Neural cell (in vitro differentiated cells): ENCODE measurements around the gene BAZ2A. TPM values are rescaled to one million over a fixed set of nuclear protein-coding genes. Genes with fewer than 3 reads are reported as not detected.

ENCODE experiments used
- H2AFZ ChIP-seq: fragments of 200-600, 300-800 bp; sonication (generic), shearing (Covaris generic); 2 replicates; pipeline ENCODE4 v1.6.0; 2014; ENCODE audit warnings: low read depth, mild to moderate bottlenecking, antibody characterized with exemption, low read length, moderate library complexity
- H3F3A ChIP-seq: fragments of 200-600 bp; shearing (Covaris generic); 2 replicates; pipeline ENCODE4 v1.6.1; 2016; ENCODE audit warnings: mild to moderate bottlenecking, moderate library complexity, mixed read lengths, antibody characterized with exemption, low read length; ENCODE audit not compliant: insufficient read depth, poor library complexity, severe bottlenecking
- H3K27ac ChIP-seq: fragments of 200-600, 300-800 bp; sonication (generic), shearing (Covaris generic); 2 replicates; pipeline ENCODE4 v1.5.1; 2014; ENCODE audit warnings: mild to moderate bottlenecking, low read length, moderate library complexity
- H3K27me3 ChIP-seq: fragments of 300-800, 200-600 bp; sonication (generic), shearing (Covaris generic); 2 replicates; pipeline ENCODE4 v1.6.0; 2014; ENCODE audit warnings: mild to moderate bottlenecking, low read depth, low read length, moderate library complexity; ENCODE audit not compliant: insufficient read depth
- H3K36me3 ChIP-seq: fragments of 300-800, 200-600 bp; sonication (generic), shearing (Covaris generic); 2 replicates; pipeline ENCODE4 v1.5.1; 2014; ENCODE audit warnings: mild to moderate bottlenecking, antibody characterized with exemption, low read length, moderate library complexity; ENCODE audit not compliant: insufficient read depth
- H3K4me2 ChIP-seq: fragments of 300-800, 200-600 bp; sonication (generic), shearing (Covaris generic); 2 replicates; pipeline ENCODE4 v1.6.0; 2014; ENCODE audit warnings: mild to moderate bottlenecking, low read length
- H3K4me3 ChIP-seq: fragments of 300-800, 200-600 bp; sonication (generic), shearing (Covaris generic); 2 replicates; pipeline ENCODE4 v1.5.1; 2014; ENCODE audit warnings: mild to moderate bottlenecking, low read length, moderate library complexity
- H3K79me2 ChIP-seq: fragments of 200-600 bp; shearing (Covaris generic); replicated peaks from 2 replicates; pipeline ENCODE4 v1.6.0; 2014; ENCODE audit warnings: mild to moderate bottlenecking, low read length, moderate library complexity; ENCODE audit not compliant: insufficient read depth
- H3K9ac ChIP-seq: fragments of 300-800, 200-600 bp; sonication (generic), shearing (Covaris generic); 2 replicates; pipeline ENCODE4 v1.6.1; 2016; ENCODE audit warnings: mild to moderate bottlenecking, low read length, mixed read lengths
- H3K9me2 ChIP-seq: fragments of 200-600 bp; shearing (Covaris generic); 2 replicates; pipeline ENCODE4 v1.6.1; 2016; ENCODE audit warnings: mild to moderate bottlenecking, low read length, mixed read lengths; ENCODE audit not compliant: insufficient read depth
- H3K9me3 ChIP-seq: fragments of 200-600, 300-800 bp; sonication (generic), shearing (Covaris generic); 2 replicates; pipeline ENCODE4 v1.6.1; 2016; ENCODE audit warnings: mild to moderate bottlenecking, mixed run types, low read length, moderate library complexity, mixed read lengths
- H4K20me1 ChIP-seq: fragments of 200-600 bp; shearing (Covaris generic); 2 replicates; pipeline ENCODE4 v1.6.1; 2016; ENCODE audit warnings: mild to moderate bottlenecking, mixed run types; ENCODE audit not compliant: insufficient read depth
- CTCF ChIP-seq: fragments of 450-650 bp; IDR thresholded peaks from 2 replicates; pipeline ENCODE4 v1.5.1; 2014; ENCODE audit warnings: antibody characterized with exemption, mild to moderate bottlenecking, moderate library complexity; ENCODE audit not compliant: poor library complexity, severe bottlenecking
- EP300 ChIP-seq: fragments of 450-650 bp; conservative IDR thresholded peaks from 2 replicates; pipeline ENCODE4 v1.6.1; 2014; ENCODE audit warnings: antibody characterized with exemption, mild to moderate bottlenecking, moderate library complexity; ENCODE audit not compliant: poor library complexity, severe bottlenecking
- EZH2 ChIP-seq: fragments of 200-600, 300-800 bp; shearing (Covaris generic), sonication (generic); IDR thresholded peaks from 2 replicates; pipeline ENCODE4 v1.6.1; 2014; ENCODE audit warnings: antibody characterized with exemption, low read length, borderline replicate concordance, mild to moderate bottlenecking; ENCODE audit not compliant: insufficient read depth, poor library complexity, severe bottlenecking
- MXI1 ChIP-seq: fragments of 450-650 bp; conservative IDR thresholded peaks from 2 replicates; pipeline ENCODE4 v1.6.1; 2014; ENCODE audit warnings: antibody characterized with exemption, mild to moderate bottlenecking; ENCODE audit not compliant: poor library complexity, severe bottlenecking
- POLR2AphosphoS5 ChIP-seq: IDR thresholded peaks from 2 replicates; pipeline ENCODE4 v1.6.1; 2012
- RAD21 ChIP-seq: fragments of 450-650 bp; conservative IDR thresholded peaks from 2 replicates; pipeline ENCODE4 v1.6.1; 2014; ENCODE audit warnings: antibody characterized with exemption, mild to moderate bottlenecking, moderate library complexity
- REST ChIP-seq: IDR thresholded peaks from 2 replicates; pipeline ENCODE4 v1.6.1; 2012; ENCODE audit warnings: borderline replicate concordance
- SMC3 ChIP-seq: fragments of 450-650 bp; conservative IDR thresholded peaks from 2 replicates; pipeline ENCODE4 v1.6.1; 2014; ENCODE audit warnings: antibody characterized with exemption, mild to moderate bottlenecking, moderate library complexity; ENCODE audit not compliant: poor library complexity
- TAF1 ChIP-seq: IDR thresholded peaks from 2 replicates; pipeline ENCODE4 v1.6.1; 2012; ENCODE audit warnings: low read depth
- polyA plus RNA-seq: library from polyadenylated mRNA; depleted of rRNA; stranded (reverse); fragments of >200 nt; gene quantifications from 2 replicates; pipeline ENCODE4 v1.2.3, GENCODE V29; 2014

The BAZ2A gene
- polyA plus RNA-seq, 1 donor from 2014 or later, result 13.8 TPM

- Histone ChIP-seq H3K27ac (no peak overlapping the region), H3K9me2 (no peaks in the 10 kb centered on the region), H3K4me2 (no peak overlapping the region), H2AFZ (no peak overlapping the region), H4K20me1 (no peaks in the 10 kb centered on the region), H3K9me3 (no peaks in the 10 kb centered on the region), H3F3A (no peaks in the 10 kb centered on the region), H3K9ac (no peak overlapping the region), H3K4me3 (no peak overlapping the region), H3K27me3 (no peaks in the 10 kb centered on the region), H3K79me2 (no peaks in the 10 kb centered on the region), H3K36me3 (no peaks in the 10 kb centered on the region)
- TF ChIP-seq POLR2AphosphoS5 (no peak), TAF1 (no peak), REST (no peak), CTCF (no peak), SMC3 (no peak), EZH2 (no peak), EP300 (no peak), RAD21 (no peak), MXI1 (no peak)
These were observed 30.3 kb downstream of the BAZ2A start for GRCh38 chr12:56599797-56600196.

GRCh38 chr12:56599041-56599440 is 31.1 kb downstream of the BAZ2A start:
- H3K9me2 ChIP-seq, result no peaks in the 10 kb centered on the region
- no peaks in the 10 kb centered on the region for H3K36me3 ChIP-seq
- TF ChIP-seq CTCF (no peak), RAD21 (no peak), MXI1 (no peak), SMC3 (no peak), REST (no peak), TAF1 (no peak)

More at GRCh38 chr12:56599041-56599440, 31.1 kb downstream of the BAZ2A start:
- no peaks in the 10 kb centered on the region for H3K79me2 ChIP-seq
- no peak overlapping the region for H3K27ac ChIP-seq
- H3K27me3 ChIP-seq, result no peaks in the 10 kb centered on the region
- no peak overlapping the region for H2AFZ ChIP-seq
- no peak overlapping the region for H3K9ac ChIP-seq
- H4K20me1 ChIP-seq, result no peaks in the 10 kb centered on the region
- H3K4me3 ChIP-seq, result no peak overlapping the region
- no peak overlapping the region for H3K4me2 ChIP-seq
- H3K9me3 ChIP-seq, result no peaks in the 10 kb centered on the region
- H3F3A ChIP-seq, result no peaks in the 10 kb centered on the region
